WTC11 (cell line): Measurements from ENCODE around the gene HOMER3. TPM values are rescaled to one million over a fixed set of nuclear protein-coding genes. Genes with fewer than 3 reads are reported as not detected.

Experiments
- ATAC-seq: fragments of 200-7000 bp; cut with Tn5 transposase; 2 replicates; pipeline ENCODE4 v1.10.0; 2021; ENCODE audit warnings: mild to moderate bottlenecking, moderate library complexity
- Bru-seq: library from RNA; stranded (reverse); fragments of 400-500 nt; gene quantifications from one replicate; lab custom pipeline; 2021; lab: Mats Ljungman, UMichigan
- CTCF ChIA-PET: fragments of 300-600 bp; sonication (Branson Sonifier 250); formaldehyde crosslinking; loops from one replicate; lab custom pipeline; 2021; ENCODE audit warnings: antibody characterized with exemption; lab: Charles Lee
- POLR2A ChIA-PET: fragments of 350-600 bp; sonication (Branson Sonifier 250); formaldehyde crosslinking; loops from one replicate; lab custom pipeline; 2021; ENCODE audit warnings: antibody characterized with exemption; lab: Charles Lee
- DNase-seq: peaks from one replicate; pipeline ENCODE4 v3.0.0; 2021; ENCODE audit warnings: low spot score
- H3K27ac Mint-ChIP-seq: 2 replicates; pipeline ENCODE4 v1.8.0; 2021; ENCODE audit warnings: mixed read lengths
- H3K27me3 Mint-ChIP-seq: 2 replicates; pipeline ENCODE4 v1.8.0; 2021; ENCODE audit warnings: low read depth, mild to moderate bottlenecking, moderate library complexity, mixed read lengths
- H3K36me3 Mint-ChIP-seq: 2 replicates; pipeline ENCODE4 v1.8.0; 2021; ENCODE audit warnings: mixed read lengths
- H3K4me1 Mint-ChIP-seq: 2 replicates; pipeline ENCODE4 v1.8.0; 2022; ENCODE audit warnings: mixed read lengths
- H3K4me3 Mint-ChIP-seq: 2 replicates; pipeline ENCODE4 v1.8.0; 2021; ENCODE audit warnings: mild to moderate bottlenecking, moderate library complexity, mixed read lengths
- H3K9me3 Mint-ChIP-seq: 2 replicates; pipeline ENCODE4 v1.8.0; 2021; ENCODE audit warnings: mixed read lengths
- CREB1 ChIP-seq: sonication (generic); formaldehyde crosslinking; IDR thresholded peaks from 2 replicates; pipeline ENCODE4 v1.8.0; 2023; ENCODE audit warnings: mild to moderate bottlenecking, missing genetic modification reagents
- E2F5 ChIP-seq: sonication (generic); formaldehyde crosslinking; IDR thresholded peaks from 2 replicates; pipeline ENCODE4 v1.8.1; 2022; ENCODE audit warnings: mild to moderate bottlenecking, moderate library complexity, missing genetic modification reagents
- EMX1 ChIP-seq: fragments of 250-450 bp; sonication (Bioruptor Pico); IDR thresholded peaks from 2 replicates; pipeline ENCODE4 v1.8.0; 2021; ENCODE audit warnings: mild to moderate bottlenecking
- ESRRA ChIP-seq: sonication (generic); formaldehyde crosslinking; IDR thresholded peaks from 2 replicates; pipeline ENCODE4 v1.8.1; 2022; ENCODE audit warnings: mild to moderate bottlenecking, missing genetic modification reagents, borderline replicate concordance
- FOXP4 ChIP-seq: sonication (generic); formaldehyde crosslinking; IDR thresholded peaks from 2 replicates; pipeline ENCODE4 v1.8.0; 2022; ENCODE audit warnings: mild to moderate bottlenecking, missing genetic modification reagents
- GTF2I ChIP-seq: fragments of 250-450 bp; sonication (Bioruptor Pico); conservative IDR thresholded peaks from 2 replicates; pipeline ENCODE4 v1.4.0; 2021; ENCODE audit warnings: mild to moderate bottlenecking
- MXD4 ChIP-seq: fragments of 250-450 bp; sonication (Bioruptor Pico); IDR thresholded peaks from 2 replicates; pipeline ENCODE4 v1.8.0; 2021; ENCODE audit warnings: mild to moderate bottlenecking, moderate library complexity, borderline replicate concordance
- NFATC4 ChIP-seq: fragments of 250-450 bp; sonication (Bioruptor Pico); IDR thresholded peaks from 2 replicates; pipeline ENCODE4 v1.9.0; 2021; ENCODE audit warnings: mild to moderate bottlenecking
- NR1H2 ChIP-seq: sonication (generic); formaldehyde crosslinking; IDR thresholded peaks from 2 replicates; pipeline ENCODE4 v1.9.0; 2021; ENCODE audit warnings: mild to moderate bottlenecking, moderate library complexity, missing genetic modification reagents
- PREB ChIP-seq: sonication (generic); formaldehyde crosslinking; IDR thresholded peaks from 2 replicates; pipeline ENCODE4 v1.8.1; 2022; ENCODE audit warnings: mild to moderate bottlenecking, missing genetic modification reagents, moderate library complexity, borderline replicate concordance
- PRRX2 ChIP-seq: fragments of 250-450 bp; sonication (Bioruptor Pico); IDR thresholded peaks from 2 replicates; pipeline ENCODE4 v1.8.0; 2021; ENCODE audit warnings: mild to moderate bottlenecking
- SMAD3 ChIP-seq: sonication (generic); formaldehyde crosslinking; IDR thresholded peaks from 2 replicates; pipeline ENCODE4 v1.8.0; 2022; ENCODE audit warnings: missing genetic modification reagents, mild to moderate bottlenecking, borderline replicate concordance
- TCF7 ChIP-seq: sonication (generic); formaldehyde crosslinking; IDR thresholded peaks from 2 replicates; pipeline ENCODE4 v1.8.0; 2022; ENCODE audit warnings: mild to moderate bottlenecking, low read depth, missing genetic modification reagents, moderate library complexity
- USF2 ChIP-seq: sonication (generic); formaldehyde crosslinking; IDR thresholded peaks from 2 replicates; pipeline ENCODE4 v1.8.1; 2023; ENCODE audit warnings: mild to moderate bottlenecking, missing genetic modification reagents, moderate library complexity
- ZMAT4 ChIP-seq: fragments of 250-450 bp; sonication (Bioruptor Pico); IDR thresholded peaks from 2 replicates; pipeline ENCODE4 v1.9.0; 2021; ENCODE audit warnings: mild to moderate bottlenecking
- ZNF121 ChIP-seq: sonication (generic); formaldehyde crosslinking; IDR thresholded peaks from 2 replicates; pipeline ENCODE4 v1.8.0; 2023; ENCODE audit warnings: missing genetic modification reagents
- ZNF219 ChIP-seq: sonication (generic); formaldehyde crosslinking; IDR thresholded peaks from 2 replicates; pipeline ENCODE4 v1.8.0; 2023; ENCODE audit warnings: missing genetic modification reagents, mild to moderate bottlenecking, borderline replicate concordance
- ZNF317 ChIP-seq: sonication (generic); formaldehyde crosslinking; IDR thresholded peaks from 2 replicates; pipeline ENCODE4 v1.8.1; 2023; ENCODE audit warnings: low read depth, mild to moderate bottlenecking, moderate library complexity, missing genetic modification reagents, borderline replicate concordance
- ZNF423 ChIP-seq: fragments of 250-450 bp; sonication (Bioruptor Pico); IDR thresholded peaks from 2 replicates; pipeline ENCODE4 v2.1.2; 2022; ENCODE audit warnings: mild to moderate bottlenecking, moderate library complexity
- ZNF425 ChIP-seq: fragments of 250-450 bp; sonication (Bioruptor Pico); conservative IDR thresholded peaks from 2 replicates; pipeline ENCODE4 v1.9.0; 2021; ENCODE audit warnings: mild to moderate bottlenecking
- ZNF671 ChIP-seq: fragments of 250-450 bp; sonication (Bioruptor Pico); IDR thresholded peaks from 2 replicates; pipeline ENCODE4 v1.8.0; 2021; ENCODE audit warnings: mild to moderate bottlenecking
- long read RNA-seq, 3 experiments: library from RNA in 1 of 3; library from capped mRNA in 1 of 3; library from polyadenylated mRNA in 1 of 3; unstranded in 2 of 3; stranded (forward) in 1 of 3; transcript quantifications; one replicate each; pipeline ENCODE4 v2.0.0, GENCODE V29; 2021
- total RNA-seq: library from RNA; stranded (reverse); gene quantifications from 3 replicates; pipeline ENCODE4 v1.2.3, GENCODE V29; 2021

HOMER3 gene
- total RNA-seq (28.2 to 32.4 TPM (median 32.2 TPM) in 3 replicates), Bru-seq, nascent RNA (percentile 49 among the genes with signal in this experiment)
- long read RNA-seq, experiment 1, transcript HOMER3-202 (10 exons, 1,557 nt): major isoform, 75 of 129 reads
- long read RNA-seq, experiment 1, partial matches to known transcripts: 1 of 129 reads
- long read RNA-seq, experiment 1, other reads (novel, unspliced or antisense): 50 of 129 reads
- long read RNA-seq, experiment 2, partial matches to known transcripts: 8 of 25 reads
- long read RNA-seq, experiment 2, other reads (novel, unspliced or antisense): 10 of 25 reads
- long read RNA-seq, experiment 3, partial matches to known transcripts: 0 of 5 reads
- long read RNA-seq, experiment 3, other reads (novel, unspliced or antisense): 4 of 5 reads

GRCh38 chr19:18940769-18941627, at the start of gene HOMER3:
Gene HOMER3 (minus strand): TSS chr19:18941217. CDS start chr19:18938982, 2,235 bp downstream.
- peak within 1 kb of the TSS; percentile 82 for H3K4me3 Mint-ChIP-seq
- H3K36me3 Mint-ChIP-seq: peaks cover 7% of the 10 kb centered on the region
- ATAC-seq (peak; percentile 29), DNase-seq (peak; percentile 71)
- POLR2A ChIA-PET: no interaction called here
- H3K9me3 Mint-ChIP-seq: no peaks in the 10 kb centered on the region
- CTCF ChIA-PET: interaction anchor here (0.7 to 2.3 kb wide), 7 partner anchors 12 to 55 kb away, joined by 4 to 13 read pairs (median 7); partner anchors contain the start of genes COPE and DDX49
- TF ChIP-seq USF2 (CRISPR knock-in tag) (0 out of 2 replicates have a peak, but pooled peaks have one; percentile 8), PRRX2 (CRISPR knock-in tag) (no peak), MXD4 (CRISPR knock-in tag) (no peak)
- peaks cover 24% of the 10 kb centered on the region for H3K4me1 Mint-ChIP-seq
- peaks cover 34% of the 10 kb centered on the region for H3K27me3 Mint-ChIP-seq
- H3K27ac Mint-ChIP-seq: no peak within 1 kb of the TSS; the same call in 1 of the 2 replicates

- no peak overlapping the region for H3K27ac Mint-ChIP-seq
- ChIA-PET POLR2A (no interaction called here), CTCF (interaction anchor here (1.4 kb wide), 1 partner anchor 123 kb away, joined by 3 read pairs; no protein-coding TSS in a partner anchor)
- H3K36me3 Mint-ChIP-seq: peaks cover 21% of the 10 kb centered on the region
- no peak overlapping the region for H3K4me3 Mint-ChIP-seq
- no peaks in the 10 kb centered on the region for H3K9me3 Mint-ChIP-seq
- peak; percentile 19 for ATAC-seq
- H3K4me1 Mint-ChIP-seq: peaks cover 7% of the 10 kb centered on the region; the same call in 1 of the 2 replicates
- DNase-seq: no peak
- H3K27me3 Mint-ChIP-seq: peaks cover 11% of the 10 kb centered on the region
- TF ChIP-seq ZNF671 (CRISPR knock-in tag) (no peak), EMX1 (0 out of 2 replicates have a peak, but pooled peaks have one; percentile 64), MXD4 (CRISPR knock-in tag) (no peak)
- TF ChIP-seq, all 79 proteins: peak for 1
Observed at GRCh38 chr19:18990128-18990708, 49.2 kb upstream of the HOMER3 start.

- CTCF ChIA-PET: interaction anchor here (1.4 kb wide), 1 partner anchor 122 kb away, joined by 3 read pairs; no protein-coding TSS in a partner anchor
- H3K27ac Mint-ChIP-seq: no peak overlapping the region
- no peak for ATAC-seq
- POLR2A ChIA-PET: no interaction called here
- no peaks in the 10 kb centered on the region for H3K9me3 Mint-ChIP-seq
- H3K4me1 Mint-ChIP-seq: peaks cover 7% of the 10 kb centered on the region; the same call in 1 of the 2 replicates
- peaks cover 13% of the 10 kb centered on the region for H3K27me3 Mint-ChIP-seq
- DNase-seq: no peak
- no peak overlapping the region for H3K4me3 Mint-ChIP-seq
- peaks cover 17% of the 10 kb centered on the region for H3K36me3 Mint-ChIP-seq
- TF ChIP-seq ZNF317 (CRISPR knock-in tag): no peak
- TF ChIP-seq FOXP4 (CRISPR knock-in tag): no peak
- no peak for TF ChIP-seq ESRRA (CRISPR knock-in tag)
- TF ChIP-seq GTF2I (CRISPR knock-in tag): no peak
- no peak for TF ChIP-seq NR1H2 (CRISPR knock-in tag)
- TF ChIP-seq ZNF425 (CRISPR knock-in tag): no peak
- no peak for TF ChIP-seq SMAD3 (CRISPR knock-in tag)
- no peak for TF ChIP-seq TCF7 (CRISPR knock-in tag)
- TF ChIP-seq ZNF121: no peak
- TF ChIP-seq ZNF423 (CRISPR knock-in tag): no peak
- no peak for TF ChIP-seq CREB1 (CRISPR knock-in tag)
- no peak for TF ChIP-seq PREB (CRISPR knock-in tag)
- TF ChIP-seq E2F5: no peak
- no peak for TF ChIP-seq NFATC4 (CRISPR knock-in tag)
- no peak for TF ChIP-seq ZNF219 (CRISPR knock-in tag)
- TF ChIP-seq ZMAT4 (CRISPR knock-in tag): no peak
Observed at GRCh38 chr19:18989316-18989715, 48.3 kb upstream of the HOMER3 start.
